Fibroblast of pulmonary artery (primary cell): ENCODE results near the gene SPIRE2.
A peak's percentile ranks its signal among the peaks of the same experiment; 100 is the strongest.
"Not testable (repeated sequence)": the region's sequence is repeated elsewhere in the genome, so short reads cannot be mapped to it uniquely, and the experiment has no call there.

Experiments used
- DNase-seq: peaks from one replicate; pipeline ENCODE4 v3.0.0-alpha.2; 2010; ENCODE audit warnings: low read depth
- H3K4me3 ChIP-seq: replicated peaks from 2 replicates; pipeline ENCODE4 v1.5.1; 2011; ENCODE audit warnings: low read depth, mild to moderate bottlenecking, control low read depth, low read length, moderate library complexity
- CTCF ChIP-seq: IDR thresholded peaks from 2 replicates; pipeline ENCODE4 v1.5.1; 2011; ENCODE audit warnings: mild to moderate bottlenecking, control low read depth, low read length, inconsistent platforms; ENCODE audit errors: missing control alignments

The SPIRE2 gene

GRCh38 chr16:89808475-89808874, 19.8 kb upstream of the SPIRE2 start:
- TF ChIP-seq CTCF, result no peak
- no peak overlapping the region for H3K4me3 ChIP-seq
- DNase-seq, result no peak

GRCh38 chr16:89811321-89811720, 17.0 kb upstream of the SPIRE2 start:
- H3K4me3 ChIP-seq, result no peak overlapping the region
- TF ChIP-seq CTCF, result no peak
- no peak for DNase-seq

- DNase-seq, result no peak
- no peak for TF ChIP-seq CTCF
- H3K4me3 ChIP-seq, result peak overlapping the region; percentile 72
These were observed 12.5 kb upstream of the SPIRE2 start for GRCh38 chr16:89815639-89816348.

- not testable (repeated sequence) for H3K4me3 ChIP-seq
- DNase-seq, result peak; percentile 46
These were observed 9.3 kb upstream of the SPIRE2 start for GRCh38 chr16:89818851-89819403.

- not testable (repeated sequence) for DNase-seq
These were observed 8.8 kb upstream of the SPIRE2 start for GRCh38 chr16:89819448-89819847.

GRCh38 chr16:89821438-89822187, 6.7 kb upstream of the SPIRE2 start:
- no peak for DNase-seq

More at GRCh38 chr16:89819448-89819847, 8.8 kb upstream of the SPIRE2 start:
- not testable (repeated sequence) for H3K4me3 ChIP-seq

GRCh38 chr16:89822188-89823086, 5.8 kb upstream of the SPIRE2 start:
- DNase-seq, result no peak
- TF ChIP-seq CTCF, result no peak
- H3K4me3 ChIP-seq, result no peak overlapping the region

More at GRCh38 chr16:89821438-89822187, 6.7 kb upstream of the SPIRE2 start:
- no peak overlapping the region for H3K4me3 ChIP-seq
- no peak for TF ChIP-seq CTCF
